Measurements from ENCODE around the gene DNTTIP2.
"Not testable (repeated sequence)": the region's sequence is repeated elsewhere in the genome, so short reads cannot be mapped to it uniquely, and the experiment has no call there.

GRCh38 chr1:93910880-93911279 lies 31.9 kb upstream of the DNTTIP2 start:
- TF ChIP-seq CTCF, POLR2A (IDR thresholded peaks at IDR 0.05): not testable (repeated sequence)

Data from Peyer's patch (tissue), 4 donors.